GM23338 (cell line): ENCODE data around the gene HGFAC. TPM values are rescaled to one million over a fixed set of nuclear protein-coding genes. Genes with fewer than 3 reads are reported as not detected.

ENCODE experiments used
- ATAC-seq: fragments of 200-7000 bp; cut with Tn5 transposase; 3 replicates; pipeline ENCODE4 v1.9.1; 2020
- DNase-seq: peaks from one replicate; pipeline ENCODE4 v3.0.0-alpha.2; 2015; ENCODE audit warnings: low spot score
- H2AFZ ChIP-seq: fragments of 200-600 bp; sonication (generic); 2 replicates; pipeline ENCODE4 v1.8.0; 2016; ENCODE audit warnings: antibody characterized with exemption, mild to moderate bottlenecking, moderate library complexity
- H3F3A ChIP-seq: fragments of 200-600 bp; sonication (generic); replicated peaks from 2 replicates; pipeline ENCODE4 v1.8.0; 2017; ENCODE audit warnings: antibody characterized with exemption, mixed run types, low read depth
- H3K27ac ChIP-seq: fragments of 200-600 bp; sonication (generic); 2 replicates; pipeline ENCODE4 v1.6.1; 2016; ENCODE audit warnings: low read depth
- H3K27me3 ChIP-seq: fragments of 200-600 bp; sonication (generic); 2 replicates; pipeline ENCODE4 v1.8.0; 2016; ENCODE audit warnings: mild to moderate bottlenecking, mixed run types, moderate library complexity; ENCODE audit not compliant: insufficient read depth
- H3K36me3 ChIP-seq: fragments of 200-600 bp; sonication (generic); 2 replicates; pipeline ENCODE4 v1.8.0; 2016; ENCODE audit warnings: mild to moderate bottlenecking; ENCODE audit not compliant: insufficient read depth
- H3K4me1 ChIP-seq: fragments of 200-600 bp; sonication (generic); 2 replicates; pipeline ENCODE4 v1.8.0; 2016; ENCODE audit warnings: mild to moderate bottlenecking, moderate library complexity; ENCODE audit not compliant: insufficient read depth
- H3K4me2 ChIP-seq: fragments of 200-600 bp; sonication (generic); 2 replicates; pipeline ENCODE4 v1.7.1; 2017; ENCODE audit warnings: mixed run types
- H3K4me3 ChIP-seq: fragments of 200-600 bp; sonication (generic); 2 replicates; pipeline ENCODE4 v1.6.1; 2016; ENCODE audit warnings: mixed run types
- H3K79me2 ChIP-seq: fragments of 200-600 bp; sonication (generic); replicated peaks from 2 replicates; pipeline ENCODE4 v1.8.0; 2017; ENCODE audit warnings: mild to moderate bottlenecking; ENCODE audit not compliant: insufficient read depth
- H3K9me2 ChIP-seq: fragments of 200-600 bp; sonication (generic); 2 replicates; pipeline ENCODE4 v1.8.0; 2017; ENCODE audit not compliant: insufficient read depth
- H4K20me1 ChIP-seq: fragments of 200-600 bp; sonication (generic); replicated peaks from 2 replicates; pipeline ENCODE4 v1.8.0; 2017; ENCODE audit warnings: mild to moderate bottlenecking; ENCODE audit not compliant: insufficient read depth
- H3K27ac Mint-ChIP-seq: 2 replicates; pipeline ENCODE4 v1.8.0; 2020; ENCODE audit warnings: inconsistent platforms, mild to moderate bottlenecking, moderate library complexity, mixed read lengths
- H3K27me3 Mint-ChIP-seq: 3 replicates; pipeline ENCODE4 v1.8.0; 2022; ENCODE audit warnings: low read depth, mild to moderate bottlenecking, moderate library complexity, mixed read lengths, inconsistent platforms; ENCODE audit not compliant: insufficient read depth, poor library complexity
- H3K36me3 Mint-ChIP-seq: 3 replicates; pipeline ENCODE4 v1.8.0; 2021; ENCODE audit warnings: low read depth, mild to moderate bottlenecking, inconsistent platforms, moderate library complexity, mixed read lengths
- H3K4me1 Mint-ChIP-seq: 3 replicates; pipeline ENCODE4 v1.8.0; 2020; ENCODE audit warnings: mild to moderate bottlenecking, inconsistent platforms, mixed read lengths
- H3K4me3 Mint-ChIP-seq: 3 replicates; pipeline ENCODE4 v1.8.0; 2021; ENCODE audit warnings: moderate library complexity, mild to moderate bottlenecking, inconsistent platforms, mixed read lengths
- H3K9me3 Mint-ChIP-seq: 3 replicates; pipeline ENCODE4 v1.8.0; 2020; ENCODE audit warnings: moderate library complexity, mild to moderate bottlenecking, inconsistent platforms, mixed read lengths
- CREB1 ChIP-seq: fragments of 250-450 bp; sonication (Bioruptor Pico); IDR thresholded peaks from 2 replicates; pipeline ENCODE4 v1.5.0; 2020; ENCODE audit warnings: low read depth, mild to moderate bottlenecking, moderate library complexity
- CTCF ChIP-seq, 2 experiments: fragments of 200-600 bp in 1 of 2; sonication (generic) in 1 of 2; conservative IDR thresholded peaks; 2 replicates each; pipeline versions ENCODE4 v1.5.1 to v1.6.1; 2016 to 2017; ENCODE audit warnings: antibody characterized with exemption in 2 of 2, low read depth in 2 of 2, mild to moderate bottlenecking in 2 of 2, moderate library complexity in 1 of 2
- ETS1 ChIP-seq: IDR thresholded peaks from 2 replicates; pipeline ENCODE4 v1.6.1; 2016; ENCODE audit warnings: antibody characterized with exemption
- EZH2phosphoT487 ChIP-seq: fragments of 200-600 bp; sonication (generic); IDR thresholded peaks from one replicate; pipeline ENCODE4 v1.8.1; 2018; ENCODE audit warnings: antibody characterized with exemption; ENCODE audit not compliant: unreplicated experiment
- JUNB ChIP-seq: IDR thresholded peaks from one replicate; pipeline ENCODE4 v1.6.1; 2016; ENCODE audit warnings: antibody characterized with exemption; ENCODE audit not compliant: unreplicated experiment
- NANOG ChIP-seq: IDR thresholded peaks from 2 replicates; pipeline ENCODE4 v1.6.1; 2016; ENCODE audit warnings: antibody characterized with exemption, borderline replicate concordance
- REST ChIP-seq: IDR thresholded peaks from one replicate; pipeline ENCODE4 v1.6.1; 2018; ENCODE audit warnings: antibody characterized with exemption; ENCODE audit not compliant: unreplicated experiment
- STAT1 ChIP-seq: IDR thresholded peaks from one replicate; pipeline ENCODE4 v1.6.1; 2016; ENCODE audit warnings: antibody characterized with exemption; ENCODE audit not compliant: unreplicated experiment
- ZNF114 ChIP-seq: fragments of 250-450 bp; sonication (Bioruptor Pico); IDR thresholded peaks from 2 replicates; pipeline ENCODE4 v1.5.0; 2020; ENCODE audit warnings: mild to moderate bottlenecking, moderate library complexity
- ZNF331 ChIP-seq: fragments of 250-450 bp; sonication (Bioruptor Pico); IDR thresholded peaks from 2 replicates; pipeline ENCODE4 v1.5.0; 2020; ENCODE audit warnings: low read depth, mild to moderate bottlenecking, moderate library complexity
- ZNF462 ChIP-seq: fragments of 250-450 bp; sonication (Bioruptor Pico); IDR thresholded peaks from 2 replicates; pipeline ENCODE4 v1.5.0; 2020; ENCODE audit warnings: mild to moderate bottlenecking, moderate library complexity
- polyA plus RNA-seq: library from polyadenylated mRNA; unstranded; fragments of >200 nt; fragmentation: Nextera tagmentation; extraction: Ambion mirVana; gene quantifications from 2 replicates; pipeline ENCODE4 v1.2.1, GENCODE V29; 2016
- total RNA-seq: library from RNA; depleted of rRNA; stranded (reverse); fragments of >200 nt; shearing (Covaris generic); gene quantifications from 2 replicates; pipeline ENCODE4 v1.2.3, GENCODE V29; 2014

The HGFAC gene
- total and polyA plus RNA-seq, 2 experiments from 2014 or later = 0.94 TPM; not detected in 1

GRCh38 chr4:3446631-3447320, 5.0 kb downstream of the HGFAC start:
- no peak overlapping the region for H3K4me2 ChIP-seq
- H3K36me3 ChIP-seq = no peaks in the 10 kb centered on the region
- Mint-ChIP-seq H3K4me1 (no peaks in the 10 kb centered on the region), H3K27me3 (peaks cover 8% of the 10 kb centered on the region), H3K36me3 (no peaks in the 10 kb centered on the region), H3K27ac (no peak overlapping the region), H3K4me3 (no peak overlapping the region), H3K9me3 (no peaks in the 10 kb centered on the region)
- ATAC-seq = no peak
- H3K79me2 ChIP-seq = no peaks in the 10 kb centered on the region
- no peaks in the 10 kb centered on the region for H3F3A ChIP-seq
- H3K4me3 ChIP-seq = no peak overlapping the region
- no peaks in the 10 kb centered on the region for H4K20me1 ChIP-seq
- no peaks in the 10 kb centered on the region for H3K4me1 ChIP-seq
- TF ChIP-seq CREB1 (CRISPR knock-in tag) = no peak
- TF ChIP-seq ZNF462 = no peak
- no peak for TF ChIP-seq ZNF331
- no peak for TF ChIP-seq STAT1
- TF ChIP-seq CTCF (conservative IDR thresholded peaks at IDR 0.05; ENCODE audit: low read depth in 2 of 2) = no peak
- no peak for TF ChIP-seq EZH2phosphoT487
- TF ChIP-seq JUNB = no peak
- no peak for TF ChIP-seq ZNF114 (CRISPR knock-in tag)
- no peak for TF ChIP-seq ETS1
- no peak for TF ChIP-seq REST
- no peak for TF ChIP-seq NANOG
- no peak overlapping the region for H3K27ac ChIP-seq
- 0 out of 2 replicates have a peak, but pooled peaks cover 4% of the 10 kb centered on the region for H3K27me3 ChIP-seq
- no peak overlapping the region for H2AFZ ChIP-seq
- no peaks in the 10 kb centered on the region for H3K9me2 ChIP-seq
- DNase-seq = no peak
